Measurements from ENCODE around the gene MLLT3.

The MLLT3 gene

DNA sequence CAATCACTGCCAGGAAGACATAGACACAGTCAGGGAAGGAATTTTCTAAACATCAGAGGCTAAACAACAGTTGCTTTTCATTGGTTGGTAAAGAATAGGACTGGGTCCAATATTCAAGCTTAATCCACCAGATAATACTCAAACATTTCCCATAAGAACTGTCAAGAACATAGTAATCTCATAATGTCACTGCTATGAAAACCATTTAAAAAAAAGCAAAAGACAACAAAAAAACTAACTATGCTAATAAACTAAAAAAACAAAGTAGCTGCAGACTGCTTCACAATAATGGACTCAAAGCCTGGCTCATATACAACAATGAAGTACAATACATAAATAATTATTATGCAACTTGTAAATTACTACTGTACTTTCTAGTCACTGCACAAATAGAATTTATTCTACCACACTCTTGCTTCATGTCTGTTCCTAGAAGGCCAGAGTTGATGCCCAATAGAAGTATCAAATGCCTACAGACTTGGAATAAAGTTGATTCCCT lies 148.7 kb downstream of the MLLT3 start:
- Histone ChIP-seq H3K27ac (no peak overlapping the region), H3K4me3 (ENCODE audit: low read depth, low read length) (no peak overlapping the region), H3K36me3 (no peaks in the 10 kb centered on the region), H3K27me3 (ENCODE audit: insufficient read depth, low read depth, severe bottlenecking) (no peaks in the 10 kb centered on the region), H3K9me3 (ENCODE audit: severe bottlenecking) (no peaks in the 10 kb centered on the region)
- DNase-seq: no peak
- TF ChIP-seq, protein P1, sequence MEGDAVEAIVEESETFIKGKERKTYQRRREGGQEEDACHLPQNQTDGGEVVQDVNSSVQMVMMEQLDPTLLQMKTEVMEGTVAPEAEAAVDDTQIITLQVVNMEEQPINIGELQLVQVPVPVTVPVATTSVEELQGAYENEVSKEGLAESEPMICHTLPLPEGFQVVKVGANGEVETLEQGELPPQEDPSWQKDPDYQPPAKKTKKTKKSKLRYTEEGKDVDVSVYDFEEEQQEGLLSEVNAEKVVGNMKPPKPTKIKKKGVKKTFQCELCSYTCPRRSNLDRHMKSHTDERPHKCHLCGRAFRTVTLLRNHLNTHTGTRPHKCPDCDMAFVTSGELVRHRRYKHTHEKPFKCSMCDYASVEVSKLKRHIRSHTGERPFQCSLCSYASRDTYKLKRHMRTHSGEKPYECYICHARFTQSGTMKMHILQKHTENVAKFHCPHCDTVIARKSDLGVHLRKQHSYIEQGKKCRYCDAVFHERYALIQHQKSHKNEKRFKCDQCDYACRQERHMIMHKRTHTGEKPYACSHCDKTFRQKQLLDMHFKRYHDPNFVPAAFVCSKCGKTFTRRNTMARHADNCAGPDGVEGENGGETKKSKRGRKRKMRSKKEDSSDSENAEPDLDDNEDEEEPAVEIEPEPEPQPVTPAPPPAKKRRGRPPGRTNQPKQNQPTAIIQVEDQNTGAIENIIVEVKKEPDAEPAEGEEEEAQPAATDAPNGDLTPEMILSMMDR (IDR thresholded peaks at IDR 0.05; ENCODE audit: low read depth, low read length): no peak

DNA sequence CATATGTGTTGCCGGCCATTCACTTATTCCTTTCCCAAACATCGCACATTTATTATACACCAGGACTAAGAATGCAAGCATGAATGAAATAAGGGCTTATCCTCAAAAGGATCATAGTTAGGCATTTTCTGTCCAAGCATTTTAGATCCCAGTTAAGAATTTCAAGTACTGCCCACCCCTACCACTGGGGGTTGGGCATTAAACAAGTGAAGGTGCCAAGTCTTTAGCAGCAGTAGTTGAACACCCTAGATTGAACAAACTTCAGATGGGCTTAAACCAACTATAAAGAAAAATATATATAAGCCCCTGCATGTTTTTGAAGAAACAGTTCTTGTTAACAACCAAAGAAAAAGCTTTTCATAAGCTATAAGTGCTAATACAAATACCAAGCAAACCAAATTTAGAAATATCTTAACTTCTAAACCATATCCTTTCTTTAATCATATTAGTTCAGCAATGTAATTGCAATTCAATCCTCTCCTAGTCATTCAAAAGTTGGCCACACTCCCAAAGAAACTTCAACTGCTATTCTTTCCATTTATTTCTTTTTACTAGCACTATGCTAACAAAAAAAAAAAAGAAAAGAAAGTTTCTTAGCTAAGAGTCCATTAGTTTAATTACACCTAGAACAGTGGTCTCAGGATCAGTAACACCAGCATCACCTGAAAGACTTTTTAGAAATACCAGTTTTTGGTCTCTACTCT lies 149.8 kb downstream of the MLLT3 start:
- TF ChIP-seq, protein P1 (IDR thresholded peaks at IDR 0.05; ENCODE audit: low read depth, low read length): no peak
- Histone ChIP-seq H3K27ac (no peak overlapping the region), H3K36me3 (no peaks in the 10 kb centered on the region), H3K9me3 (ENCODE audit: severe bottlenecking) (no peaks in the 10 kb centered on the region), H3K4me3 (ENCODE audit: low read depth, low read length) (no peak overlapping the region), H3K27me3 (ENCODE audit: insufficient read depth, low read depth, severe bottlenecking) (no peaks in the 10 kb centered on the region)
- DNase-seq: no peak

DNA sequence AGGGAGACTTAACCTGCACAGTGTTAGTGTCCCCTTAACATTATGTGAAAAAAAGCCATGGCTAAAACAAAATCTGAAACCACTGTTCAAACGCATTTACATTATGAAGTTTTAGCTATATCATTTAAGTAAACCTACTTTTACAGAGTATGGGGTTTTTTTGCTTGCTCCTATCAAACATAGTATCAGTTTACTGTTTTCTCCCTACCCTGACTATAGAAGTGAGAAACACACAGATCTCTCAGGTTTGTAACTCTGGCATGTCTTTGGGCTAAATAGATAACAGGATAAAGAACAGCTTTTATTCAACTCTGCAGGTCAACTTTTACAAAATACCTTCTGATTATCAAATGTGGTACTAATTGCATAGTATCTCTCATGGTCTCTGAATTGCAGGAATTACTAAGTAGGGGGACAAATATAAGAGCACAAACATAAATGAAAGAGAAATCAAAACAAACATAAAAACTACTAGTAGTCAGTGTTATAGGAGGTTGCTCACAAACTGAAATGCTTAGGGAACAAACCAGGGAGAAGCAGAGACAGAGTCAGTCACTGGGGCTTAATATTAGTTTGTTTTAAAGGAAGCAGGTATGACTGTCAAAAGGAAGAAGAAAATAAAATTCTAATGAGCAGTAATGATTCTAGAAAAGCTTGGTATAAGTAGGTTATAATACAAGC lies 155.8 kb downstream of the MLLT3 start:
- no peak overlapping the region for H3K4me3 ChIP-seq (ENCODE audit: low read depth, low read length)
- H3K9me3 ChIP-seq (ENCODE audit: severe bottlenecking): no peaks in the 10 kb centered on the region
- no peaks in the 10 kb centered on the region for H3K27me3 ChIP-seq (ENCODE audit: insufficient read depth, low read depth, severe bottlenecking)
- no peak overlapping the region for H3K27ac ChIP-seq
- no peaks in the 10 kb centered on the region for H3K36me3 ChIP-seq
- no peak for DNase-seq
- TF ChIP-seq, protein P1 (IDR thresholded peaks at IDR 0.05; ENCODE audit: low read depth, low read length): no peak

DNA sequence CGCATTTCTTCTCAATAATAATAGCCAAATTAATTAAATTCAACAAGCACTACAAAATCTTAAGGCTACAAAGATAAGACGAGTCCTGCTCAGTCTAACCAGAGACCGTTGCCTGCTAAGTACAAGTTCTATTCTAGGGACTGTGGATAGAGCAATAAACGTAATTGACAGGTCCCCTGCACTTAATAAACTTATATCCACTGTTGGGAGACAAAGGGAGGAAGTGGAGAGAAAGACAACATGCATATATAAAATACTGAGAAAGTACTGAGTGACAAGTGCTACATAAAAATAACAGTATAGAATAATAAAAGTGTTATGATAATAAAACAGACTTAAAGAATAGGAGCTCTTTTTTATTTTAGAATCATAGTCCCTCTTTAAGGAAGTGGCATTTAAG lies 158.1 kb downstream of the MLLT3 start:
- Histone ChIP-seq H3K27ac (no peak overlapping the region), H3K27me3 (ENCODE audit: insufficient read depth, low read depth, severe bottlenecking) (no peaks in the 10 kb centered on the region), H3K36me3 (no peaks in the 10 kb centered on the region), H3K4me3 (ENCODE audit: low read depth, low read length) (no peak overlapping the region), H3K9me3 (ENCODE audit: severe bottlenecking) (no peaks in the 10 kb centered on the region)
- no peak for DNase-seq
- TF ChIP-seq, protein P1 (IDR thresholded peaks at IDR 0.05; ENCODE audit: low read depth, low read length): no peak

DNA sequence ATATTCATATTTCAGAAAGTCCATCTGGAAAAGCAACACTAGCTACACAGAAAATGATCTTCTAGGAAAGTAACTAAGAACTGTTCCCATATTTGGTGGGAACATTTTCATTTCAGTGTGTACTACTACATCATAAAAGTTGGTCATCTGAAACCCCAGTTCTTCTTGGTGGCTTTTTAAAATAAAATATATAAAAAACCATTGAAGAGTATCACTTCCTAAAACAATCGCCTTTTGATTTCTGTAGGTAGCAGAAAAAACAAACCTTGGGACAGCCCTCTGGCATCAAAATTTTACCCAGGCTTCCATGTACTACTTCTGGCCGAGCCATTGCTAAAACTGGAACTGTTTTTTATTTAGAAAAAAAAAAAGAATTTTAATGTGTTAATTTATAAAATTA lies 158.5 kb downstream of the MLLT3 start:
- Histone ChIP-seq H3K27ac (no peak overlapping the region), H3K9me3 (ENCODE audit: severe bottlenecking) (no peaks in the 10 kb centered on the region)

More for the DNA sequence above, 158.5 kb downstream of the MLLT3 start:
- Histone ChIP-seq H3K27me3 (ENCODE audit: insufficient read depth, low read depth, severe bottlenecking) (no peaks in the 10 kb centered on the region), H3K4me3 (ENCODE audit: low read depth, low read length) (no peak overlapping the region), H3K36me3 (no peaks in the 10 kb centered on the region)
- TF ChIP-seq, protein P1 (IDR thresholded peaks at IDR 0.05; ENCODE audit: low read depth, low read length): no peak
- no peak for DNase-seq

All from WERI-Rb-1 (cell line).